Jurkat, Clone E6-1 (cell line): Measurements from ENCODE around the gene DENND1C.
A peak's percentile ranks its signal among the peaks of the same experiment; 100 is the strongest.
"Not testable (repeated sequence)": the region's sequence is repeated elsewhere in the genome, so short reads cannot be mapped to it uniquely, and the experiment has no call there.

Experiments used
- DNase-seq: peaks from one replicate; pipeline ENCODE4 v3.0.0-alpha.2; 2011; ENCODE audit warnings: low read depth, low spot score
- H3K4me3 ChIP-seq: 2 replicates; pipeline ENCODE4 v1.5.1; 2011; ENCODE audit warnings: mild to moderate bottlenecking, low read length, control low read depth, moderate library complexity

The DENND1C gene

GRCh38 chr19:6509118-6509971, 27.8 kb upstream of the DENND1C start:
- H3K4me3 ChIP-seq = no peak overlapping the region
- no peak for DNase-seq

- H3K4me3 ChIP-seq, DNase-seq: not testable (repeated sequence)
Measured at GRCh38 chr19:6508028-6508771, 26.6 kb upstream of the DENND1C start.

- H3K4me3 ChIP-seq = no peak overlapping the region
- DNase-seq = no peak
Measured at GRCh38 chr19:6503407-6504201, 22.0 kb upstream of the DENND1C start.

GRCh38 chr19:6501740-6502648, 20.4 kb upstream of the DENND1C start, which contains the start of gene TUBB4A:
Gene TUBB4A, minus strand, starts transcription at chr19:6502309. Its CDS starts 97 bp downstream, at chr19:6502212.
- DNase-seq = no peak
- peak within 1 kb of the TSS; percentile 48 for H3K4me3 ChIP-seq

GRCh38 chr19:6500837-6501739, 19.5 kb upstream of the DENND1C start:
- DNase-seq = no peak
- no peak overlapping the region; the same call in 1 of the 2 replicates for H3K4me3 ChIP-seq

- DNase-seq = no peak
- no peak overlapping the region for H3K4me3 ChIP-seq
Measured at GRCh38 chr19:6499052-6499790, 17.6 kb upstream of the DENND1C start.

- DNase-seq = no peak
- H3K4me3 ChIP-seq = no peak overlapping the region
Measured at GRCh38 chr19:6498294-6499036, 16.9 kb upstream of the DENND1C start.

- no peak overlapping the region for H3K4me3 ChIP-seq
- DNase-seq = no peak
Measured at GRCh38 chr19:6495947-6496346, 14.4 kb upstream of the DENND1C start.

- no peak overlapping the region for H3K4me3 ChIP-seq
- DNase-seq = no peak
Measured at GRCh38 chr19:6494438-6495036, 12.9 kb upstream of the DENND1C start.

GRCh38 chr19:6491802-6492592, 10.4 kb upstream of the DENND1C start:
- no peak for DNase-seq
- no peak overlapping the region for H3K4me3 ChIP-seq

- DNase-seq = no peak
- H3K4me3 ChIP-seq = no peak overlapping the region
Measured at GRCh38 chr19:6490134-6490533, 8.5 kb upstream of the DENND1C start.

- H3K4me3 ChIP-seq = no peak overlapping the region
- no peak for DNase-seq
Measured at GRCh38 chr19:6489278-6490061, 7.9 kb upstream of the DENND1C start.

GRCh38 chr19:6484831-6485230, 3.2 kb upstream of the DENND1C start:
- DNase-seq = no peak
- H3K4me3 ChIP-seq = no peak overlapping the region

GRCh38 chr19:6484230-6484629, 2.6 kb upstream of the DENND1C start:
- no peak for DNase-seq

More at GRCh38 chr19:6484230-6484629, 2.6 kb upstream of the DENND1C start:
- no peak overlapping the region for H3K4me3 ChIP-seq
